ENCODE data around the gene ABTB2.

DNA sequence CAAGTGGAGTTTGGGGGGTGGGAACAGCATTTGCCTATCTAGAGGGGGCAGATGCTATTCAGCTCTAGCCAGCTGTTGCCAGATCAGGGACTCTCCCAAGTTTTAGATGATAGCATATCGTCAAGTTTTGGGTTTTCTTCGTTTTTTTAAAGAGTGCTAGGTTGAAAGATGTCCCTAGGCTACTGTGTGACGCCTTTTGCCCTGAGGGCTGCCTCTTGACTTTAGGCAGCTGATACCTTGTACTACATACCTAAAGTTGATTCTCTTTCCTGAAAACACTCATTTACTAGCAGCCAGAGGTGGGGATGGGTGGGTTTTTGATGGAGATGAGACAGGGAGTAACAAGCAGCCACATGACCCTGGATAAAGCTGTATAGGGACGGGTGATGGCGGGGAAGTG, 87.1 kb downstream of the ABTB2 start:
- TF ChIP-seq, protein P1, sequence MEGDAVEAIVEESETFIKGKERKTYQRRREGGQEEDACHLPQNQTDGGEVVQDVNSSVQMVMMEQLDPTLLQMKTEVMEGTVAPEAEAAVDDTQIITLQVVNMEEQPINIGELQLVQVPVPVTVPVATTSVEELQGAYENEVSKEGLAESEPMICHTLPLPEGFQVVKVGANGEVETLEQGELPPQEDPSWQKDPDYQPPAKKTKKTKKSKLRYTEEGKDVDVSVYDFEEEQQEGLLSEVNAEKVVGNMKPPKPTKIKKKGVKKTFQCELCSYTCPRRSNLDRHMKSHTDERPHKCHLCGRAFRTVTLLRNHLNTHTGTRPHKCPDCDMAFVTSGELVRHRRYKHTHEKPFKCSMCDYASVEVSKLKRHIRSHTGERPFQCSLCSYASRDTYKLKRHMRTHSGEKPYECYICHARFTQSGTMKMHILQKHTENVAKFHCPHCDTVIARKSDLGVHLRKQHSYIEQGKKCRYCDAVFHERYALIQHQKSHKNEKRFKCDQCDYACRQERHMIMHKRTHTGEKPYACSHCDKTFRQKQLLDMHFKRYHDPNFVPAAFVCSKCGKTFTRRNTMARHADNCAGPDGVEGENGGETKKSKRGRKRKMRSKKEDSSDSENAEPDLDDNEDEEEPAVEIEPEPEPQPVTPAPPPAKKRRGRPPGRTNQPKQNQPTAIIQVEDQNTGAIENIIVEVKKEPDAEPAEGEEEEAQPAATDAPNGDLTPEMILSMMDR (IDR thresholded peaks at IDR 0.05) = no peak
- TF ChIP-seq POLR2A (IDR thresholded peaks at IDR 0.05) (no peak), POLR2AphosphoS5 (IDR thresholded peaks at IDR 0.05) (no peak), EP300 (IDR thresholded peaks at IDR 0.05) (no peak)
